NCI-H524 treated with DMSO at 0.1 percent for 48 hours (cell line): ENCODE measurements around the gene BAAT.

Source experiments
- DNase-seq: peaks from one replicate; lab custom pipeline; 2025; lab: John Stamatoyannopoulos, UW

BAAT gene

GRCh38 chr9:101315112-101315450 lies 69.7 kb downstream of the BAAT start:
- no peak for DNase-seq

DNA sequence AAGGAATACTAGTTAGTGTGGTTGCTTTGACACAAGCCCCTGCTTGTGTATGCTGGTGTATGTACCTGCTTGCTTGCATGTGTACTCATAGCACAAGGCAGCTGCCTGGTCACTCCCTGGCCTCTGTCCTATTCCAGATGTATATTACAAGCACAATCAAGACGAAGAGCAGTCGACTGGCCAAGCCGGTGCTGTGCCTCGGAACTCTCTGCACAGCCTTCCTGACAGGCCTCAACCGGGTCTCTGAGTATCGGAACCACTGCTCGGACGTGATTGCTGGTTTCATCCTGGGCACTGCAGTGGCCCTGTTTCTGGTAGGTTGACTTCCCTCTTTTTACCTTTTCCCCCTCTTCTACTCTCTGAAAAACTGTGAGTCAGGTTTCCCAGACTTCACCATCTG lies 72.1 kb downstream of the BAAT start:
- DNase-seq: no peak

- DNase-seq: peak; percentile 60
Observed at GRCh38 chr9:101311758-101312420, 72.9 kb downstream of the BAAT start.

DNA sequence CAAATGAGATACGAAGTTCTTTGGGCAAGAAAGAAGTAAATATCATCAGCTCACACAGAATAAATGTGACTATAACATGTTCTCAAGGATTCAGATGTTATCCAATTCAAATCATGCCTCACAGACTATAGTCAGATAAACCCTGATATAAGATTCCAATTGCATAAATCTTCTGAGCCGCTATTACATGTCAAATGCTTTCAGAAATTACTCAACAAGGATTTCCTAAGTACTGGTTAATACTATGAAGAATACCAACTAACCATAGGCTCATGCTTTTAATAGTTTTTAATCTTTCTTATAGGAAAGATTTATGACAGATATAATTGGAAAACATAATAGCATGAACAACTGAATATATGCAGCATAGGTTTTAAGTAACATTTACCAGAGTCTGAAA lies 73.6 kb downstream of the BAAT start:
- DNase-seq: no peak
